AG20443 (cell line): ENCODE measurements around the gene MRPL4.

Experiments used
- DNase-seq: peaks from one replicate; pipeline ENCODE4 v3.0.0; 2012; ENCODE audit warnings: low spot score, mixed read lengths

Gene MRPL4

GRCh38 chr19:10251792-10252694 lies at the start of gene MRPL4:
MRPL4 (plus strand) TSS chr19:10252214; CDS start chr19:10252254, 40 bp downstream.
- DNase-seq: peak; percentile 96

GRCh38 chr19:10203686-10204085 lies 48.3 kb upstream of the MRPL4 start:
- no peak for DNase-seq

DNA sequence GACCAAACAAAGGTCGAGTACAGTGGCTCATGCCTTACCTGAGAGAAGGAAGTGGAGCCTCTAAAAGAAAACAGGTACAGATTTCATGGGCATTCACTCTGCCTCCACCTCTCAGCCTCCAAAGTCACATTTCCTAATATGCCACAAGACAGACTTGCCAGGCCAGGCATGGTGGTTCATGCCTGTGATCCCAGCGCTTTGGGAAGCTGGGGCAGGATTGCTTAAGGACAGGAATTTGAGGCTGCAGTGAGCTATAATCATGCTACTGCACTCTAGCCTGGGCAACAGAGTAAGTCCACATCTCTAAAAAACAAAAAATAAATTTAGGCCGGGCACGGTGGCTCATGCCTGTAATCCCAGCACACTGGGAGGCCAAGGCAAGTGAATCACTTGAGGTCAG lies 46.4 kb upstream of the MRPL4 start:
- no peak for DNase-seq

DNA sequence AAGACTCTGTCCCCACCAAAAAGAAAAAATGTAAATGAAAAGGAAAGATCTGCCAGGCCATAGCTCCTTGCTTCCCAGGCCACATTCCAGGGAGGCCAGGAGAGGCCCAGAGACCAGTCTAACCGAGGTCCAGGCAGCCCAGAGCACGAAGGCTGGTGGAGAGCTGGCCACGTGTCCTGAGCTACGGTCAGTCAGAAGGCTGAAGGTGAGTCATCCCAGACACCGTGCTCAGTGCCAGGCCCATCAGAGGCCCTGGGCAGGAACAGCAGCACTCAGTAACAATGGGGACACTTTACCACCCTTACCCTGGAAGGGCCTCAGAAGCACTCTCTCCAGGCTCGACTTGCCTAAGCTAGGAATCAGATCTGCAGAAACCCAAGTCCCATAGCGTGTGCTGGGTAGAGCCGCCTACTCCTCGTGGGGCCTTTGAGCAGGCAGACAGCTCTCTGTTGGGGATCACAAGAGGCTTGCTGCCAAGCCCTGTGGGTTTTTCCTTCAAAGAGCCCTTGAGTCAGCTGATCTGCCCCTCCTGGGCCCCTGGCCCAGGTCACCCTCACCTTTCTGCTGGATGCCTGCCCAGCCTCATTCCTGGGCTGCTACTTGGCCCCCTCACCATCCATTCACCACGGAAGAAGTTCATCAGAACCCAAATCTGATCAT lies 45.7 kb upstream of the MRPL4 start:
- DNase-seq: peak; percentile 80

- DNase-seq: no peak
Measured at GRCh38 chr19:10207026-10207425, 45.0 kb upstream of the MRPL4 start.

GRCh38 chr19:10209315-10209714 lies 42.7 kb upstream of the MRPL4 start:
- DNase-seq: peak; percentile 45

GRCh38 chr19:10211061-10211460 lies 41.0 kb upstream of the MRPL4 start:
- no peak for DNase-seq

DNA sequence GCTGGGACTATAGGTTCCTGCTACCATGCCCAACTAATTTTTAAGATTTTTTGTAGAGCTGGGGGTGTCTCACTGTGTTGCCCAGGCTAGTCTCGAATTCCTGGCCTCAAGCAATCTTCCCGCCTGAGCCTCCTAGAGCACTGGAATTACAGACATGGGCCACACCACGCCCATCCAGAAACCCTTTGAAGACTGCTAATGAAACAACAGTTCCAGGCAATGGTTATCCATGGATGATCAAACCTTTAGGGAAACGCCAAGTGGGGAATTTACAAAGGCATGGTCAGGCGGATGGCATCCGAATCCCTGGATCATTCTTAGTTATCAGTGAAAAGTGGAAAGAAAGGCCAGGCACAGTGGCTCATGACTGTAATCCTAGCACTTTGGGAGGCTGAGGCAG lies 40.3 kb upstream of the MRPL4 start:
- no peak for DNase-seq

DNA sequence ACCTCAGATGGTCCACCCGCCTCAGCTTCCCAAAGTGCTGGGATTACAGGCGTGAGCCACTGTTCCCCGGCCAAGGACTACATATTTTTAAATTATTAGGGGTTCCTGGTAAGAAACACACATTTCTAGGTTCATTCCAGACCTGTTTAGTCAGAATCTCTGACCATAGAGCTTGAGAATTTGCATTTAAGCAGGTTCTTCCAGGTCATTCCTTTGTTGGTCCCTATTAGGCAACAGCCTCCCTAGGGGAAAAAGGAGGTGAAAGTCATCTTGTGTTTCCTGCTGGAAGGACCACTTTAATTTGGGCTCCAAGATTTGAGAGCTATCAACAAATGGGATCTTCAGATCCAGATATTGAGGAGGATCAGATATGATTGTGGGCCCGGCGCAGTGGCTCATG lies 37.2 kb upstream of the MRPL4 start:
- DNase-seq: peak; percentile 20

- DNase-seq: no peak
Measured at GRCh38 chr19:10217085-10217484, 34.9 kb upstream of the MRPL4 start.

- DNase-seq: peak; percentile 17
Measured at GRCh38 chr19:10219678-10220077, 32.3 kb upstream of the MRPL4 start.

- no peak for DNase-seq
Measured at GRCh38 chr19:10220695-10221094, 31.3 kb upstream of the MRPL4 start.

- DNase-seq: no peak
Measured at GRCh38 chr19:10222201-10222890, 29.7 kb upstream of the MRPL4 start.

GRCh38 chr19:10223488-10224213 lies 28.4 kb upstream of the MRPL4 start:
- no peak for DNase-seq

- no peak for DNase-seq
Measured at GRCh38 chr19:10224337-10224736, 27.7 kb upstream of the MRPL4 start.

DNA sequence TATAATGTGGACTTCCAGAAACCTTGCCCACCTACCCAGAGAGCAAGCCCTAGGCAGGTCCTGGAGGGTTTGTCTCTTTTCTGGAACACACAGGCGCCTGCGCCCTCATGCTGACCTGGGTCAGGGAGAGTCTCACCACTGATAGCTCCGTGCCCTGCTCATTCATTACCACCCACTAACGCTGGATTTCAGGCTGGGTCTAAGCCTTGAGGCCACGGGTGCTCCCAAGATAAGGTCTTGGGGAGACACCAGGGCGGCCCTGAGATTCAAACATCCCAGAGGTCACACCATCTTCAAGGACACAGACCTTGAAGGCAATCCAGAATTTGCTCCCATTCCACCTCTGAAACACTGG lies 26.0 kb upstream of the MRPL4 start:
- no peak for DNase-seq

GRCh38 chr19:10226376-10227025 lies 25.5 kb upstream of the MRPL4 start:
- DNase-seq: peak; percentile 68

GRCh38 chr19:10227026-10227971 lies 24.7 kb upstream of the MRPL4 start:
- DNase-seq: peak; percentile 37

DNA sequence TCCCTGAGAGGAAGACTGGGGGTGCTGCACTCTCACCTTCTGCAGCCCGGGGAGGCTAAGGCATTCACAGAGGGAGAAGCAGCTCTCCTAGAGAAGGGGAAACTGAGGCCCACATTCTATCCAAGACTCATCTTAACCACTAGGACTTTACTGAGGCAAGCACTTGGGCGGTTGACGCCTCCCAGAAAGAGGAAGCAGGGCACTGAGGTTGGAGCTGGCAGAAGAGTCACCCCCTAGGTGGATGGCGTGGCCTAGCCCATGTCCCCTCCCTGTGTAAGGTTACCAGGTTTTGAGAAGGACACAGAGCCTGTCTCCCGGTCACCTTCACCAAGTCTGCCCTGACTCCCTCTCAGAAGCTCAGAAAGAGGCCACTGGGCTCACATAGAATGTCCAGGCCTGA lies 23.6 kb upstream of the MRPL4 start:
- no peak for DNase-seq

- DNase-seq: peak; percentile 52
Measured at GRCh38 chr19:10228920-10229319, 23.1 kb upstream of the MRPL4 start.
